Measurements from ENCODE around the gene CLEC2A. TPM values are rescaled to one million over a fixed set of nuclear protein-coding genes. Genes with fewer than 3 reads are reported as not detected.

CLEC2A gene
- total and polyA plus RNA-seq, 5 experiments from 2014 or later: not detected

Other genes starting within 250 kb of the CLEC2A start
- under 1 TPM; 0.52 to 0.96 TPM for gene CLECL1, start 199.3 kb downstream of the CLEC2A start, total RNA-seq
- under 1 TPM in 1 of 3 donors, not detected in 2; 0.35 TPM for gene CLECL1, start 199.3 kb downstream of the CLEC2A start, polyA plus RNA-seq
- gene CD69, start 171.5 kb downstream of the CLEC2A start, total RNA-seq: 10 to 100 TPM; 30.7 to 34.0 TPM
- 100 to 1,000 TPM in 1 of 3 donors, 10 to 100 TPM in 2; 73.5 to 248 (median 87.9) TPM for gene CD69, start 171.5 kb downstream of the CLEC2A start, polyA plus RNA-seq
- 1 to 10 TPM in 1 of 2 experiments, under 1 TPM in 1; 0.93 to 1.3 TPM for gene KLRF1, start 104.9 kb downstream of the CLEC2A start, total RNA-seq
- 10 to 100 TPM in 1 of 3 donors, under 1 TPM in 2; 0.83 to 83.4 (median 0.92) TPM for gene KLRF1, start 104.9 kb downstream of the CLEC2A start, polyA plus RNA-seq
- gene CLEC2B, start 63.0 kb downstream of the CLEC2A start, total RNA-seq: 10 to 100 TPM; 85.1 to 95.6 TPM
- gene CLEC2B, start 63.0 kb downstream of the CLEC2A start, polyA plus RNA-seq: 10 to 100 TPM; 36.8 to 78.4 (median 41.9) TPM
- gene KLRF2, start 50.9 kb downstream of the CLEC2A start, total RNA-seq: not detected
- gene KLRF2, start 50.9 kb downstream of the CLEC2A start, polyA plus RNA-seq: not detected
- gene CLEC12A, start 39.0 kb upstream of the CLEC2A start, total RNA-seq: not detected
- under 1 TPM in 2 of 3 donors, not detected in 1; 0.15 to 0.31 TPM for gene CLEC12A, start 39.0 kb upstream of the CLEC2A start, polyA plus RNA-seq
- gene CLEC1B, start 66.8 kb upstream of the CLEC2A start, total RNA-seq: not detected
- gene CLEC1B, start 66.8 kb upstream of the CLEC2A start, polyA plus RNA-seq: not detected
- gene CLEC12B, start 78.3 kb upstream of the CLEC2A start, total RNA-seq: not detected
- gene CLEC12B, start 78.3 kb upstream of the CLEC2A start, polyA plus RNA-seq: not detected
- not detected for gene CLEC9A, start 98.3 kb upstream of the CLEC2A start, total RNA-seq
- not detected for gene CLEC9A, start 98.3 kb upstream of the CLEC2A start, polyA plus RNA-seq
- gene CLEC1A, start 166.6 kb upstream of the CLEC2A start, total RNA-seq: not detected
- gene CLEC1A, start 166.6 kb upstream of the CLEC2A start, polyA plus RNA-seq: not detected
- not detected for gene CLEC7A, start 197.8 kb upstream of the CLEC2A start, total RNA-seq
- under 1 TPM in 1 of 3 donors, not detected in 2; 0.44 TPM for gene CLEC7A, start 197.8 kb upstream of the CLEC2A start, polyA plus RNA-seq
- not detected for gene OLR1, start 239.8 kb upstream of the CLEC2A start, total RNA-seq
- not detected for gene OLR1, start 239.8 kb upstream of the CLEC2A start, polyA plus RNA-seq
- not detected for gene TMEM52B, start 246.7 kb upstream of the CLEC2A start, total RNA-seq
- gene TMEM52B, start 246.7 kb upstream of the CLEC2A start, polyA plus RNA-seq: not detected

Measured in naive thymus-derived CD8-positive, alpha-beta T cell (primary cell).